Measurements from ENCODE around the gene FBLN5. TPM values are rescaled to one million over a fixed set of nuclear protein-coding genes. Genes with fewer than 3 reads are reported as not detected.

The FBLN5 gene
- total RNA-seq, 1 experiment from 2014 or later = not detected

GRCh38 chr14:91945751-91946621, 1.5 kb downstream of the FBLN5 start:
- no peak for DNase-seq (ENCODE audit: low read depth)

DNA sequence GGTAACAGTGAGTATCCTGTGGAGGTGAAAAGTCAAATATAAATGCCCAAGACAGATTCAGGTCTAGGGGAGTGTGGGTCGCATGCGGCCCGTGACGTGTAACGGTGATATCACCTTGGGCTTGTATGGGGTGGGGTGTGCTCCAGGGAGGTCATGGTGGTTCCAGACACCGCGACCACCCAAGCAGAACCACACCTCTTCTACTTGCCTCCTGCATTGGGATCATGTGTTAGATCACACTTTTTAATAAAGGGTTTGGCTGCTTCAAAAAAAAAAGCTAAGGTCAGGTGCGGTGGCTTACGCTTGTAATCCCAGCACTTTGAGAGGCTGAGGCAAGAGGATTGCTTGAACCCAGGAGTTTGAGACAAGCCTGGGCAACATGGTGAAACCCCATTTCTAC, 4.5 kb downstream of the FBLN5 start:
- no peak for DNase-seq (ENCODE audit: low read depth)

DNA sequence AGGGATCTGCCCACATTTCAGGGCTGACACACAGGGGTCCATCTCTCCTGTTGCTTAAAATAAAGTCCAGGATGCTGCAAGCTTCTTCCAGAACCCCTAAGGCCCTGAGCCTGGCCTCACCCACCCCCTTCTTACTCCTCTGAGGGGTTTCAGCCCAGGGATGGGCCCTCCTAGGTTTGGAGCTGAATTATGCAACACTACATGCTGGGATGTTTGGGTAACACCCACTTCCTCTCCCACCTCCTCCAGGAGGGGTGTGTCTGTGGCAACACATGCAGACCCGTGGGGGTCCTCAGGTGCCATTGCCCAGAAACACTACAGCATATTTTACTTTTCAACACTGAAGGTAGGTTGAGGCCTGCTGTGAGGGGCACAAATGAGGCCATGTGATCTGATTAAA, 5.4 kb downstream of the FBLN5 start:
- DNase-seq (ENCODE audit: low read depth) = no peak

DNA sequence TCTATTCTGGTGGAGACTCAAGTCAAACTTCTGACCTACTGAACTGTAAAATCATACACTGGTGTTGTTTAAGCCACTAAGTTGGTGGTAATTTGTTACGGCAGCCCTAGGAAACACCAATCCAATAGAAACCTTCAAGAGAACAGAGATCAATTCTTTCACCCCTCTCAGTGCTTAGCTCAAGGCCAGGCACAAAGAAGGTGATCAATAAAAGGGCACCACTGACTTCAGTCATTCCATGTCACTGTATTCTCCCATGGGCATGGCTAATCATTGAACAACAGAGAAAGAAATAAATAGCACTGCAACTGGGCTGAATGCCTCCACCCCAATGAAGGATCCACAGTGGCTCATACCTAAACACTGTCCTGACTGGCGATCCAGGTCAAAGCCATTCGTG, 7.3 kb downstream of the FBLN5 start:
- DNase-seq (ENCODE audit: low read depth) = no peak

GRCh38 chr14:91935586-91935985, 11.9 kb downstream of the FBLN5 start:
- no peak for DNase-seq (ENCODE audit: low read depth)

DNA sequence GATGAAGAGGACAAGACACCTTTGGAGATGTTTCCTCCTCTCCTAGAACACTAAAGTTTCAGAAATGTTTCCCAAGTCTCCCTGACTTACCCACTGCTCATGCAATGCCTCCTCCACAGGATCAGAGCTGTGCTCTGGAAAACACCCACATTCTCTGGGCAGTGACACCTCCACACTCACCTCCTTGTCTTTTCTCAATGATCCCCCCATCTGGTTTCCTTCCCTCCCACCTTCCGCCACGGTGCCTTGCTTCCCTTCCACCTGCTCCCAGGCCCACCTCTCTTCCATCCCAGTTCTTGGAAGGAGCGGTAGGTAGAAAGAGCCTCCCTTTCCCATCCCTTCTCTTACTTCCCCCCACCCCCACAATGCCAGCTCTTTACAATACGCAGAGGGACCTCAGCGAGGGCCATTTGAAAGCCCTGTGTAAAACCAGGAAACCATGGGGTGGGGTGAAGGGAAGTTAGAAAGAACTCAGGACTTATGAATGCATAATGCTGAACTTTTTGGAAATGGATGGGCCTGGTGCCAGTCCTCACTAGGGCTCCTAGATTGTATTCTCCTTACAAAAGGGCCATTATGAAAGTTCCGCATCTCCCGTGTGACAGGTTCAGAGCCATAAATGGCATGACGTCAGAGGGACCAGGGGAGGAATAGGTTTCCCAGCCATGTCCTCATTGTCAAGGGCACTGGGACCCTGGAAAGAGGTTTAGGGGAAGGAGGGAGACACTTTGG, 12.8 kb downstream of the FBLN5 start:
- DNase-seq (ENCODE audit: low read depth) = no peak

DNA sequence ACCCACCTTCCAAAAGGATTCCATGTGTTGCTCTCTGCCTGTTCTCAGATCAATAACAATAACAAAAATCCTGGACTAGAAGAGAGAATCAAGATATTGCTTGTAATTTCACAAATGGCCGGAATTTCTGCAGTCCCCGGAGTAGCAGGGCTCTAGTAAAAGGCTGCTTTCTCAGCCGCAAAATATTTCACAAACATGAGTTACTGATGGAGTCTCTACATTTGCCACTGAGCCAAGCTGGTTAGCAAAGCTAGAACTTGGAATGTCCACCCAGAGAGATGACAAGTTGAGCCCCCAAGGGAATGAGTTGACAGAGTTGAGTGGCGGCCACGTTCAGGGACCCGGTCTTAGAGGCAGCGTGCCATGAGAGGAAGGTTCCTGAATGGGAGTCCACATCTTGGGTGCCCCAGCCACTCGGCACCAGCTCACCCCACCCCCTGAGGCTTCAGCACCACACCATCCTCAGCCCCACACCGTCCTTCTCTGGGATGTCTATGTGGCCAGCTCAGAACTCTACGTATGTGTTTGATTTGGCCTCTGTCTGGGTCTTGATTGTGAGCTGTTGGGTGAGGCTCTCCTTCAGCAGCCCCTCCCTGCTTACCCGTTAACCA, 15.9 kb downstream of the FBLN5 start:
- DNase-seq (ENCODE audit: low read depth) = no peak

DNA sequence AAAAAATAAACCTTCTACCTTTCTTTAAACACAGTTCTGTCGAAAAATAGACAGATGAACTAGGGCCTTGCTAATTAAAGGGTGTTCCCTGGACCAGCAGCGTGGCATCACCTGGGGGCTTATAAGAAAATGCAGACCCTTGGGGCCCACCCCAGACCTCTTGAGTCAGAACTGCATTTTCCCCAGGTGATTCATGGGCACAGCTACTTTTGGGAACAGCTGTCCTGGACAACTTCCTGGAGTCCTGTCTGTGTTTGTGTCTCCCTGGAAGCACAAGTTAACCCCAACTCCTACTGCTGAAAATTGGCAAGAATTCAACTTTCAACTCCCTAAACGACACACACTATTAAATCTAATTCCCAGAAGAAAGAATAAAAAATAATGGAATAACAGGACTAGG, 17.8 kb downstream of the FBLN5 start:
- peak; percentile 8 for DNase-seq (ENCODE audit: low read depth)

DNA sequence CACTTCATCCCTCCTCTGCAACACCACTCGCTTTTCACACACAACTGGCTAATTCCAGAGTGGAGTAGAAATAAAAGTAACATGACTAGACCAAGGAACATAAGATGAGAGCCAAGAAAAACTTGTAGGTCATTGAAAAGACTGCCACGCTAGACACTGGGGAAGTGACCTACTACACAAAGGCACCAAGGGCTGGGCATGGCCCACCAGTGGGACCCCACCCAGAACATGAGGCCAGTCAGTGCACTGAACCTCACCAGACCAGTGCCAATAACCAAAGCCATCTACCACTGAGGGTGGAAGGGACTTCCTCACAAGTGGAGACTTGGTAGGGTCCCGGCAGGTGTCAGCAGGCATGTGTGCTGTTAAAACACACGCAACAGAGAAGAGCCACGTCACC, 19.7 kb downstream of the FBLN5 start:
- DNase-seq (ENCODE audit: low read depth) = no peak

DNA sequence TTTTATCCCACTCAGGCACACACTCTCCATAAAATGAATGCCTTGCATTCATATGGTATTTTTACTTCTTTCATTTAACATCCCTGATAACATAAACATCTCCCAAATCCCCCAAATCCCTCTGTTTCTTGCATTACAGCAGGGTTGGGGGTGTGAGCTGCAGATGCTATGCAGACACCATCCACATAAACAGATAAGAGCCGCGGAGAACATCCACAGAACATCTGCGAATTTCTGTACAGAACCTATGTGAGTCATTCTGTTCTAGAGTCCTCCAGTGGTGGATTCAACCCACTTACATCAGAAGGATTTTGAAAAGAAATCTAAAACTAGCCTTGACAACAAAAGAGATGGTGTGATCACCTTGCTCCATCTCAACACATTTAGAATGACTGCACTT, 20.3 kb downstream of the FBLN5 start:
- DNase-seq (ENCODE audit: low read depth) = no peak

DNA sequence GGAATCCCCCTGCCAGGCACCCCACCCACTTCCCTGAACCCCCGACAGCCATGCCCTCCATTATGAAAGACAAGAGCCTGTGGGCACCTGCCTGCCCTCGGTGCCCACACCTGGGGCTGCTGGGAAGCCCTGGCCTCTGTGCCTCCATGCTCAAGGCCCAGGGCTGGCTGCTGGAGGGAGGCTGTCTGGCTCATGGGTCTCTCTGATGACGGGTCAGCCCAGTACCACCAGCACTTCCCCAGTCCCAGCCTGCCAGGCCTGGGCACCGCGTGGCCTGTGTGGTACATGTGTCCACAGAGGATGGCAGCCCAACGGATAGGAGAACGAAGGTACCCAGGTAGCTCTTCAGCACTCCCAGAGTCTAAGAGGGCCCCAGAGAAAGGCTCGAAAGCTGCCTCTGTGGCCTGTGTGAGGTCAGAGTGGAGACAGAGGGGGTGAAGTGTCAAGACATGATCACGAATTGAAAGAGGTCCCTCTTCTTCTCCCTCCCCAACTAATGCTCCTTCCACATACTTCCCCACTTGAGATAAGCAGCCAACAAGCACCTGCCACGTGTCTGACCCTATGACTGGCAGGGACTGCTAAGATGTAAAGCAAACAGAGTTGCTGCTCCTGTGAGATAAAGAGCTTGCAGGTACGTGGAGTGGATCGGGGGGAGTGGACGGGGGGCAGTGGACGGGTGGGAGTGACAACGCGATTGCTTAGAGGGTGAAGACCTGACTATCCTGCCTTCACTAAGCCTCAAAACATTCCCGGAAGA, 21.2 kb downstream of the FBLN5 start:
- no peak for DNase-seq (ENCODE audit: low read depth)

DNA sequence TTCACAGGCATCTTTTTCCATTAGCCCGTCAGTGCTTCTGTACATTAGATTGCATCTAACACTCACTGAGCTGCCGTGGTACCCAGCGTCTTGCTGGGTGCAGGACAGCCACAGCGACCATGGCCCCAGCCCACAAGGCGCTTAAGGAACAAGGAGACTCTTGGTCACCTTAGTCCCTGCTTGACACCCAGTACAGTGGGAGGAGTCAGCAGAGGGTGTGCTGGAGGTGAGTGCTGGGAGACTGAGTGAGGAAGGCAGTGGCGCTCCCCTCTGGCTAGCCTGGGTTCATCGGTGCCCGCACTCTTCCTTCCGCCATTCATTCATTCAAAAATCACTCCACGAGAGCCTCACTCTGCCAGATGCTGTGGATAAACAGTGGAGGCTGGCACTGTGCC, 21.8 kb downstream of the FBLN5 start:
- no peak for DNase-seq (ENCODE audit: low read depth)

- no peak for DNase-seq (ENCODE audit: low read depth)
Measured at GRCh38 chr14:91925001-91925726, 22.3 kb downstream of the FBLN5 start.

GRCh38 chr14:91920526-91920925, 27.0 kb downstream of the FBLN5 start:
- no peak for DNase-seq (ENCODE audit: low read depth)

DNA sequence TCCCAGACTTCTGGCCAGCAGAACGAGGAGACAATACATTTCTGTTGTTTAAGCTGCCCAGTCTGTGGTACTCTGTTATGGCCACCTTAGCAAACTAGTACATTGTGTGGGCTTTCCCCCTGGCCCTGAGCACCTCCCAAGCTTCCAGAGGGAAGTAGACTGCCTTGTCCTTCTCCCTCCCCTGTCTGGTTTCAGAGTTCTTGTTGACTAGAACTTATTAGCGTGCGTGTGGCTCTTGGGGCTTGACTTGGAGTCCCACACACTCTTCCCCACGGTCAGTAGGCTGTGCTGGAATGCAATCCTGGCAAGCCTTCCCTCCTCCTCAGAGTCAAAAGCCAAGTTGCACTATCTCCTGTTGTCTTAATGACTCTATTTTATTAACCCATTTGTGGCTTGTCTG, 27.7 kb downstream of the FBLN5 start:
- DNase-seq (ENCODE audit: low read depth) = no peak

DNA sequence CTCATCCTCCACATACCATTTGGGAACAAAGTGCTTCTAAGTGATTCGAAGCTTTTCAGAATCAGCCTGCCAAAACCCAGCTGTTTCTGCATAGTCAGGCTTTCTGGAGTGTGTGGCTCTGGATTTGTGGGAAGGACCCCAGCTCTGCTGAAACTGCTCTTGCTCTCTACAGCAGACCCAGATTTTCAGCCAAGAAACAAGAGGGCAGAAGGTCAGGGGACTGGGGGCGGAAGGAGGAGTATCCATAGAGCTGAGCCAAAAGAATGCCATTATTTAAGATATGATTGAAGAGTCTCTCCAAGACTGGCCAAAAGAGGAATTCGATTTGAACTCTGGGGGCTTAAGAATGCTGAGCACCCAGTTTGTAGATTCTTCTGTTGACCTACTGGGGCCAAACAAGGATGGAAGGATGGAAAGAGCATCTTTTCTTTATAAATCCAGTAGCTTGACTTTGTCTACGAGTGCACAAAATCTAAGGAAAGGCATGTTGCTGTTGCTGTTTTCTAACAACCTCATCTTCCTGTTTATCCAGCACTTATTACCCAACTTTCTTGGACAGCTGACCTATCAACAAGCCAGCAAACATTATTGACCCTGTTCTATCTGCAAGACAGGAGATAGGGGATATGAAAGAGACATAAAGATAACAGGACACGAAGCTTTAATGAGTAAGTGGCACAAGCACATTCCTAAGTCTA, 29.2 kb downstream of the FBLN5 start:
- no peak for DNase-seq (ENCODE audit: low read depth)

- DNase-seq (ENCODE audit: low read depth) = no peak
Measured at GRCh38 chr14:91912035-91912434, 35.5 kb downstream of the FBLN5 start.

DNA sequence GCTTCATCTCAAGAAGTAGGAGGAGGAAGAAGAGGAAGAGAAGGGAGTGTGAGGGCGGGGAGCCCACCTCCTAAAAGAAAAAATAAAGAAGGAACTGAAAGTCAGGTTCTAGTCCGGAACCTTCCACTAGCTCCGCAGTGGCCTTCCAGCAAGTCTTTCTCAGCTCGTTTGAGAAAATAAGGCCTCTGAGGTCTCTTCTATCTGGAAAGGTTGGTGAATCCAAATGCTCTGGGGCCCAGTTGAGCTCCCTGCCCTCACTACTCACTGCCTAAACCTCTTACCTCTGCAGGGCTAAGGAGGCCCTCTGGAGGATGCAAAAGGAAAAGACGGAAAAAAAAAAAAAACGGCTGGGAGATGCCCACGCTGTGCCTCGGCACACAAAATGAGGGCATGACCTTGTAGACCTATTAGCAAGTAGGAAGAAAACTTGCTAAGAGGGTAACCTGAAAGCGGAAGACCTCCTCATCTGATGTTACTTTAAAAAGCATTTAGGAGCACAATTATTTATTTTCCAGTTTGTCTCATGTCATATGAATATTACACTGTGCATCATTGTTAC, 35.9 kb downstream of the FBLN5 start:
- peak; percentile 34 for DNase-seq (ENCODE audit: low read depth)

DNA sequence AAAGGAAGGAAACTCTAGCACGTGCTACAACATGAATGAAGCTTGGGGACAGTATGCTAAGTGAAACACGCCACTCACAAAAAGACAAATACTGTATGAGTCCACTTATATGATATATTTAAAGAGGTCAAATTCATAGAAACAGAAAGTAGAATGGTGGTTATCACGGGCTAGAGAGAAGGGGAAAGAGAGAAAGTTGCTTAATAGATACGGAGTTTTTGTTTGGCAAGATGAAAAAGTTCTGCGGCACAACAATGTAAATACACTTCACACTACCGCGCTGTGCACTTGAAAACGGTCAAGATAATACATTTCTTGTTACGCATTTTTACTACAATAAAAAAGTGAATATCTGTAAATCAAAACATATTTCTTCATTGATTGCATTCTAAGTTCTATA, 37.3 kb downstream of the FBLN5 start:
- no peak for DNase-seq (ENCODE audit: low read depth)

DNA sequence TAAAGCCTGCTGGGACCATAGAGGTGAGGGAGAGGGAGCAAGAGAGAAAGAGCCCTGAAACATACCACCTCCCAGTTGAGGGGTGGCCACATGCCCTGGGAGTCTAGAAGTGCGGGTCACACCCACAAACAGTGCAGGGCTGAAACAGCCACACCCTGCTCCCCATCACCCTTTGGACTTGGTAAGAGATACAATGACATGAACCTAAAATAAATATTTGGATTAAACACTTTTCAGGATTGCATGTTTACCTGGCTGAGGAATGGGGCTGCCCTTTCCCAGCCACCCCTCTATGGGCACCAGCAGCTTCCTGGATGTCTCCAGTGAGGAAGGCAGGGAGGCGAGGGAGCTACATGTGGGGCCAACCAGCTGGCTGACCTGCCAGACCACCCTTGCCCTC, 41.1 kb downstream of the FBLN5 start:
- DNase-seq (ENCODE audit: low read depth) = no peak

All from M059J (cell line).